ENCODE data around the gene EGR2.

The EGR2 gene

GRCh38 chr10:62816331-62817120, at the start of gene EGR2:
Gene EGR2 (minus strand): TSS chr10:62816366. CDS start chr10:62816029, 337 bp downstream.
- peak; percentile 73 to 96 (median 90) for DNase-seq

GRCh38 chr10:62862447-62862846, 46.3 kb upstream of the EGR2 start:
- DNase-seq, result no peak

GRCh38 chr10:62861507-62861906, 45.3 kb upstream of the EGR2 start:
- no peak for DNase-seq

GRCh38 chr10:62860946-62861345, 44.8 kb upstream of the EGR2 start:
- peak in 1 of 56 donors; percentile 7 for DNase-seq

GRCh38 chr10:62858364-62858763, 42.2 kb upstream of the EGR2 start:
- no peak for DNase-seq

GRCh38 chr10:62856021-62856420, 39.9 kb upstream of the EGR2 start:
- no peak for DNase-seq

GRCh38 chr10:62853710-62854109, 37.5 kb upstream of the EGR2 start:
- no peak for DNase-seq

GRCh38 chr10:62852961-62853702, 37.0 kb upstream of the EGR2 start:
- DNase-seq, result no peak

GRCh38 chr10:62851442-62851841, 35.3 kb upstream of the EGR2 start:
- no peak for DNase-seq

- DNase-seq, result no peak
Observed at GRCh38 chr10:62850646-62851045, 34.5 kb upstream of the EGR2 start.

- no peak for DNase-seq
Observed at GRCh38 chr10:62847433-62847832, 31.3 kb upstream of the EGR2 start.

- no peak for DNase-seq
Observed at GRCh38 chr10:62844280-62845011, 28.3 kb upstream of the EGR2 start.

- DNase-seq, result no peak
Observed at GRCh38 chr10:62843600-62843999, 27.4 kb upstream of the EGR2 start.

GRCh38 chr10:62842983-62843382, 26.8 kb upstream of the EGR2 start:
- no peak for DNase-seq

- DNase-seq, result no peak
Observed at GRCh38 chr10:62839590-62839989, 23.4 kb upstream of the EGR2 start.

- DNase-seq, result no peak
Observed at GRCh38 chr10:62831346-62831745, 15.2 kb upstream of the EGR2 start.

GRCh38 chr10:62830679-62831078, 14.5 kb upstream of the EGR2 start:
- no peak for DNase-seq

GRCh38 chr10:62829622-62830021, 13.5 kb upstream of the EGR2 start:
- DNase-seq, result no peak

- no peak for DNase-seq
Observed at GRCh38 chr10:62826273-62826672, 10.1 kb upstream of the EGR2 start.

- DNase-seq, result no peak
Observed at GRCh38 chr10:62820586-62820985, 4.4 kb upstream of the EGR2 start.

- peak in 1 of 56 donors; percentile 6 for DNase-seq
Observed at GRCh38 chr10:62819141-62819920, 3.2 kb upstream of the EGR2 start.
